Neural cell (in vitro differentiated cells): Measurements from ENCODE around the gene SRPX2. TPM values are rescaled to one million over a fixed set of nuclear protein-coding genes. Genes with fewer than 3 reads are reported as not detected.

ENCODE experiments used
- H2AFZ ChIP-seq: fragments of 200-600, 300-800 bp; sonication (generic), shearing (Covaris generic); 2 replicates; pipeline ENCODE4 v1.6.0; 2014; ENCODE audit warnings: low read depth, mild to moderate bottlenecking, antibody characterized with exemption, low read length, moderate library complexity
- H3F3A ChIP-seq: fragments of 200-600 bp; shearing (Covaris generic); 2 replicates; pipeline ENCODE4 v1.6.1; 2016; ENCODE audit warnings: mild to moderate bottlenecking, moderate library complexity, mixed read lengths, antibody characterized with exemption, low read length; ENCODE audit not compliant: insufficient read depth, poor library complexity, severe bottlenecking
- H3K27ac ChIP-seq: fragments of 200-600, 300-800 bp; sonication (generic), shearing (Covaris generic); 2 replicates; pipeline ENCODE4 v1.5.1; 2014; ENCODE audit warnings: mild to moderate bottlenecking, low read length, moderate library complexity
- H3K27me3 ChIP-seq: fragments of 300-800, 200-600 bp; sonication (generic), shearing (Covaris generic); 2 replicates; pipeline ENCODE4 v1.6.0; 2014; ENCODE audit warnings: mild to moderate bottlenecking, low read depth, low read length, moderate library complexity; ENCODE audit not compliant: insufficient read depth
- H3K36me3 ChIP-seq: fragments of 300-800, 200-600 bp; sonication (generic), shearing (Covaris generic); 2 replicates; pipeline ENCODE4 v1.5.1; 2014; ENCODE audit warnings: mild to moderate bottlenecking, antibody characterized with exemption, low read length, moderate library complexity; ENCODE audit not compliant: insufficient read depth
- H3K4me2 ChIP-seq: fragments of 300-800, 200-600 bp; sonication (generic), shearing (Covaris generic); 2 replicates; pipeline ENCODE4 v1.6.0; 2014; ENCODE audit warnings: mild to moderate bottlenecking, low read length
- H3K4me3 ChIP-seq: fragments of 300-800, 200-600 bp; sonication (generic), shearing (Covaris generic); 2 replicates; pipeline ENCODE4 v1.5.1; 2014; ENCODE audit warnings: mild to moderate bottlenecking, low read length, moderate library complexity
- H3K79me2 ChIP-seq: fragments of 200-600 bp; shearing (Covaris generic); replicated peaks from 2 replicates; pipeline ENCODE4 v1.6.0; 2014; ENCODE audit warnings: mild to moderate bottlenecking, low read length, moderate library complexity; ENCODE audit not compliant: insufficient read depth
- H3K9ac ChIP-seq: fragments of 300-800, 200-600 bp; sonication (generic), shearing (Covaris generic); 2 replicates; pipeline ENCODE4 v1.6.1; 2016; ENCODE audit warnings: mild to moderate bottlenecking, low read length, mixed read lengths
- H3K9me2 ChIP-seq: fragments of 200-600 bp; shearing (Covaris generic); 2 replicates; pipeline ENCODE4 v1.6.1; 2016; ENCODE audit warnings: mild to moderate bottlenecking, low read length, mixed read lengths; ENCODE audit not compliant: insufficient read depth
- H3K9me3 ChIP-seq: fragments of 200-600, 300-800 bp; sonication (generic), shearing (Covaris generic); 2 replicates; pipeline ENCODE4 v1.6.1; 2016; ENCODE audit warnings: mild to moderate bottlenecking, mixed run types, low read length, moderate library complexity, mixed read lengths
- H4K20me1 ChIP-seq: fragments of 200-600 bp; shearing (Covaris generic); 2 replicates; pipeline ENCODE4 v1.6.1; 2016; ENCODE audit warnings: mild to moderate bottlenecking, mixed run types; ENCODE audit not compliant: insufficient read depth
- EP300 ChIP-seq: fragments of 450-650 bp; conservative IDR thresholded peaks from 2 replicates; pipeline ENCODE4 v1.6.1; 2014; ENCODE audit warnings: antibody characterized with exemption, mild to moderate bottlenecking, moderate library complexity; ENCODE audit not compliant: poor library complexity, severe bottlenecking
- EZH2 ChIP-seq: fragments of 200-600, 300-800 bp; shearing (Covaris generic), sonication (generic); IDR thresholded peaks from 2 replicates; pipeline ENCODE4 v1.6.1; 2014; ENCODE audit warnings: antibody characterized with exemption, low read length, borderline replicate concordance, mild to moderate bottlenecking; ENCODE audit not compliant: insufficient read depth, poor library complexity, severe bottlenecking
- MXI1 ChIP-seq: fragments of 450-650 bp; conservative IDR thresholded peaks from 2 replicates; pipeline ENCODE4 v1.6.1; 2014; ENCODE audit warnings: antibody characterized with exemption, mild to moderate bottlenecking; ENCODE audit not compliant: poor library complexity, severe bottlenecking
- POLR2AphosphoS5 ChIP-seq: IDR thresholded peaks from 2 replicates; pipeline ENCODE4 v1.6.1; 2012
- RAD21 ChIP-seq: fragments of 450-650 bp; conservative IDR thresholded peaks from 2 replicates; pipeline ENCODE4 v1.6.1; 2014; ENCODE audit warnings: antibody characterized with exemption, mild to moderate bottlenecking, moderate library complexity
- SMC3 ChIP-seq: fragments of 450-650 bp; conservative IDR thresholded peaks from 2 replicates; pipeline ENCODE4 v1.6.1; 2014; ENCODE audit warnings: antibody characterized with exemption, mild to moderate bottlenecking, moderate library complexity; ENCODE audit not compliant: poor library complexity
- TAF1 ChIP-seq: IDR thresholded peaks from 2 replicates; pipeline ENCODE4 v1.6.1; 2012; ENCODE audit warnings: low read depth
- polyA plus RNA-seq: library from polyadenylated mRNA; depleted of rRNA; stranded (reverse); fragments of >200 nt; gene quantifications from 2 replicates; pipeline ENCODE4 v1.2.3, GENCODE V29; 2014
- TF ChIP-seq, protein P1 (sequence below): fragments of 450-650 bp; IDR thresholded peaks from 2 replicates; pipeline ENCODE4 v1.5.1; 2014; ENCODE audit warnings: antibody characterized with exemption, mild to moderate bottlenecking, moderate library complexity; ENCODE audit not compliant: poor library complexity, severe bottlenecking
- TF ChIP-seq, protein P2 (sequence below): IDR thresholded peaks from 2 replicates; pipeline ENCODE4 v1.6.1; 2012; ENCODE audit warnings: borderline replicate concordance

Gene SRPX2
- polyA plus RNA-seq, 1 donor from 2014 or later = 0.59 TPM

GRCh38 chrX:100662796-100663195 is 18.8 kb downstream of the SRPX2 start:
- Histone ChIP-seq H3K9me2 (no peaks in the 10 kb centered on the region), H3K9me3 (no peaks in the 10 kb centered on the region), H3K27ac (no peak overlapping the region), H4K20me1 (no peaks in the 10 kb centered on the region), H3K9ac (no peak overlapping the region), H2AFZ (no peak overlapping the region), H3K4me3 (no peak overlapping the region), H3K36me3 (no peaks in the 10 kb centered on the region), H3K4me2 (no peak overlapping the region), H3K27me3 (no peaks in the 10 kb centered on the region), H3K79me2 (no peaks in the 10 kb centered on the region), H3F3A (no peaks in the 10 kb centered on the region)
- no peak for TF ChIP-seq POLR2AphosphoS5
- no peak for TF ChIP-seq MXI1

- Histone ChIP-seq H3K9ac (no peak overlapping the region), H3K4me3 (no peak overlapping the region), H4K20me1 (no peaks in the 10 kb centered on the region), H3K27me3 (no peaks in the 10 kb centered on the region), H3K27ac (no peak overlapping the region), H3F3A (no peaks in the 10 kb centered on the region), H3K9me2 (no peaks in the 10 kb centered on the region), H3K79me2 (no peaks in the 10 kb centered on the region), H3K9me3 (no peaks in the 10 kb centered on the region), H2AFZ (no peak overlapping the region), H3K36me3 (no peaks in the 10 kb centered on the region), H3K4me2 (no peak overlapping the region)
- TF ChIP-seq POLR2AphosphoS5 = no peak
- TF ChIP-seq, protein P1, sequence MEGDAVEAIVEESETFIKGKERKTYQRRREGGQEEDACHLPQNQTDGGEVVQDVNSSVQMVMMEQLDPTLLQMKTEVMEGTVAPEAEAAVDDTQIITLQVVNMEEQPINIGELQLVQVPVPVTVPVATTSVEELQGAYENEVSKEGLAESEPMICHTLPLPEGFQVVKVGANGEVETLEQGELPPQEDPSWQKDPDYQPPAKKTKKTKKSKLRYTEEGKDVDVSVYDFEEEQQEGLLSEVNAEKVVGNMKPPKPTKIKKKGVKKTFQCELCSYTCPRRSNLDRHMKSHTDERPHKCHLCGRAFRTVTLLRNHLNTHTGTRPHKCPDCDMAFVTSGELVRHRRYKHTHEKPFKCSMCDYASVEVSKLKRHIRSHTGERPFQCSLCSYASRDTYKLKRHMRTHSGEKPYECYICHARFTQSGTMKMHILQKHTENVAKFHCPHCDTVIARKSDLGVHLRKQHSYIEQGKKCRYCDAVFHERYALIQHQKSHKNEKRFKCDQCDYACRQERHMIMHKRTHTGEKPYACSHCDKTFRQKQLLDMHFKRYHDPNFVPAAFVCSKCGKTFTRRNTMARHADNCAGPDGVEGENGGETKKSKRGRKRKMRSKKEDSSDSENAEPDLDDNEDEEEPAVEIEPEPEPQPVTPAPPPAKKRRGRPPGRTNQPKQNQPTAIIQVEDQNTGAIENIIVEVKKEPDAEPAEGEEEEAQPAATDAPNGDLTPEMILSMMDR = no peak
- TF ChIP-seq, protein P2, sequence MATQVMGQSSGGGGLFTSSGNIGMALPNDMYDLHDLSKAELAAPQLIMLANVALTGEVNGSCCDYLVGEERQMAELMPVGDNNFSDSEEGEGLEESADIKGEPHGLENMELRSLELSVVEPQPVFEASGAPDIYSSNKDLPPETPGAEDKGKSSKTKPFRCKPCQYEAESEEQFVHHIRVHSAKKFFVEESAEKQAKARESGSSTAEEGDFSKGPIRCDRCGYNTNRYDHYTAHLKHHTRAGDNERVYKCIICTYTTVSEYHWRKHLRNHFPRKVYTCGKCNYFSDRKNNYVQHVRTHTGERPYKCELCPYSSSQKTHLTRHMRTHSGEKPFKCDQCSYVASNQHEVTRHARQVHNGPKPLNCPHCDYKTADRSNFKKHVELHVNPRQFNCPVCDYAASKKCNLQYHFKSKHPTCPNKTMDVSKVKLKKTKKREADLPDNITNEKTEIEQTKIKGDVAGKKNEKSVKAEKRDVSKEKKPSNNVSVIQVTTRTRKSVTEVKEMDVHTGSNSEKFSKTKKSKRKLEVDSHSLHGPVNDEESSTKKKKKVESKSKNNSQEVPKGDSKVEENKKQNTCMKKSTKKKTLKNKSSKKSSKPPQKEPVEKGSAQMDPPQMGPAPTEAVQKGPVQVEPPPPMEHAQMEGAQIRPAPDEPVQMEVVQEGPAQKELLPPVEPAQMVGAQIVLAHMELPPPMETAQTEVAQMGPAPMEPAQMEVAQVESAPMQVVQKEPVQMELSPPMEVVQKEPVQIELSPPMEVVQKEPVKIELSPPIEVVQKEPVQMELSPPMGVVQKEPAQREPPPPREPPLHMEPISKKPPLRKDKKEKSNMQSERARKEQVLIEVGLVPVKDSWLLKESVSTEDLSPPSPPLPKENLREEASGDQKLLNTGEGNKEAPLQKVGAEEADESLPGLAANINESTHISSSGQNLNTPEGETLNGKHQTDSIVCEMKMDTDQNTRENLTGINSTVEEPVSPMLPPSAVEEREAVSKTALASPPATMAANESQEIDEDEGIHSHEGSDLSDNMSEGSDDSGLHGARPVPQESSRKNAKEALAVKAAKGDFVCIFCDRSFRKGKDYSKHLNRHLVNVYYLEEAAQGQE = no peak
- TF ChIP-seq RAD21 = no peak
- TF ChIP-seq EZH2 = no peak
- TF ChIP-seq MXI1 = no peak
- no peak for TF ChIP-seq TAF1
- TF ChIP-seq EP300 = no peak
- no peak for TF ChIP-seq SMC3
These were observed 19.6 kb downstream of the SRPX2 start for GRCh38 chrX:100663642-100664041.

GRCh38 chrX:100672966-100673365 is 29.0 kb downstream of the SRPX2 start:
- H3K9me3 ChIP-seq = no peaks in the 10 kb centered on the region
- TF ChIP-seq EP300 = no peak
- TF ChIP-seq SMC3 = no peak
- no peak for TF ChIP-seq MXI1
- no peak for TF ChIP-seq EZH2
- TF ChIP-seq, protein P1 = no peak
- no peak for TF ChIP-seq RAD21
- no peak for TF ChIP-seq POLR2AphosphoS5
- TF ChIP-seq, protein P2 = no peak
- no peak for TF ChIP-seq TAF1
- H3K36me3 ChIP-seq = no peaks in the 10 kb centered on the region
- no peak overlapping the region for H3K27ac ChIP-seq
- H2AFZ ChIP-seq = no peak overlapping the region
- H3K9me2 ChIP-seq = no peaks in the 10 kb centered on the region
- no peak overlapping the region for H3K4me3 ChIP-seq
- no peaks in the 10 kb centered on the region for H3K27me3 ChIP-seq
- no peak overlapping the region for H3K9ac ChIP-seq
- H3K79me2 ChIP-seq = no peaks in the 10 kb centered on the region
- no peaks in the 10 kb centered on the region for H3F3A ChIP-seq
- no peak overlapping the region for H3K4me2 ChIP-seq
- H4K20me1 ChIP-seq = no peaks in the 10 kb centered on the region
